ENCODE data around the gene ABHD17A. TPM values are rescaled to one million over a fixed set of nuclear protein-coding genes. Genes with fewer than 3 reads are reported as not detected.

ABHD17A gene
- total and polyA plus RNA-seq, 9 of the 15 experiments (the other 6 are each of a cell fraction or from before 2014, with no cell fraction given), result 0.04 to 135 (median 21.8) TPM; not detected in 1

DNA sequence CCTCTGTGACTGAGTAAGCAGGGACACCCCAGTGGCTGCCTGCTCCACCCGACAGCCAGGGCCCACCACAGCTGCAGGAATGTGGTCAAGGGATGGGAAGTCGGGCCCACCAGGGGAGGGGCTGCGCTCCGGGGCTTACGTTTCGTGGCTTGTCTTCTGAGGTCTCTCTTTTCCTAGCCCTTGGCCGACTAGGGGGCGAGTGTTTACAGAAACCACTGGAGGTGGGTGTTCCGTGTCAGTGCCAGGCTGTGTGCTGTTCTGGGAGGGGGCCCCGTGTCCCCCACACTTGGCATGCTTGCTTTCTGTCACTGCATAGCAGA lies 24.4 kb upstream of the ABHD17A start:
- TF ChIP-seq HDAC1 (IDR thresholded peaks at IDR 0.05) (no peak), POLR2G (IDR thresholded peaks at IDR 0.05; ENCODE audit: low read depth, low read length) (peak; percentile 41; the same call in 1 of the 2 replicates), TCF7 (IDR thresholded peaks at IDR 0.05; ENCODE audit: borderline replicate concordance) (no peak), ETV1 (tag; conservative IDR thresholded peaks at IDR 0.05; ENCODE audit: low read depth) (no peak)
- Histone ChIP-seq H3K79me2 (ENCODE audit: control insufficient read depth, insufficient read depth, low read length) (peaks cover 85% of the 10 kb centered on the region), H3K4me1 (replicated peaks in 1 of 2; ENCODE audit: control insufficient read depth in 2 of 2, insufficient read depth in 2 of 2, low read length in 2 of 2) (peaks cover 11 to 66% of the 10 kb centered on the region in 2 experiments; a peak in 4 of 5 replicates), H3K9me3 (replicated peaks; ENCODE audit: control insufficient read depth, insufficient read depth, low read depth, low read length) (no peaks in the 10 kb centered on the region), H3K27me3 (ENCODE audit: control insufficient read depth in 2 of 2, insufficient read depth in 2 of 2, low read length in 2 of 2) (no peaks in the 10 kb centered on the region), H3K36me3 (ENCODE audit: control insufficient read depth, insufficient read depth, low read length) (peaks cover 54% of the 10 kb centered on the region; the same call in 1 of the 3 replicates), H3K4me3 (no peak overlapping the region), H3K9ac (ENCODE audit: insufficient read depth in 1 of 2, low read depth in 2 of 2, low read length in 2 of 2) (peak overlapping the region in 1 of 2 experiments; percentile 61; a peak in 2 of 4 replicates), H4K20me1 (replicated peaks; ENCODE audit: control insufficient read depth, insufficient read depth, low read length) (no peaks in the 10 kb centered on the region; the same call in 1 of the 2 replicates), H2AFZ (ENCODE audit: low read depth, low read length) (no peak overlapping the region), H3K4me2 (ENCODE audit: insufficient read depth, low read length) (no peak overlapping the region), H3K27ac (ENCODE audit: extremely low read depth, low read depth, low read length) (no peak overlapping the region), H3K9me1 (ENCODE audit: control insufficient read depth, insufficient read depth, low read length) (no peaks in the 10 kb centered on the region)
- ATAC-seq, result no peak
- DNase-seq (ENCODE audit: extremely low read depth in 1 of 4, low spot score in 3 of 4), result no peak
- no TSS peak for BruUV-seq (replicated peaks)
- POLR2A ChIA-PET, result no interaction called here
- intact Hi-C loops (cut with micrococcal nuclease) (no loop called here), in situ Hi-C loops (cut with MboI) (no loop called here)
- CTCF ChIA-PET (ENCODE audit: low intra/inter-chr PET ratio), result no interaction called here
- FAIRE-seq, result no peak
- WGBS (ENCODE audit: insufficient coverage, low coverage, missing lambda C conversion rate), result 83% methylated on average over 10 of the region's 10 CpGs

- ATAC-seq, result no peak
- Histone ChIP-seq H4K20me1 (replicated peaks; ENCODE audit: control insufficient read depth, insufficient read depth, low read length) (no peaks in the 10 kb centered on the region; the same call in 1 of the 2 replicates), H3K4me3 (no peak overlapping the region), H3K4me1 (replicated peaks in 1 of 2; ENCODE audit: control insufficient read depth in 2 of 2, insufficient read depth in 2 of 2, low read length in 2 of 2) (peaks cover 16 to 62% of the 10 kb centered on the region in 2 experiments; a peak in 4 of 5 replicates), H3K36me3 (ENCODE audit: control insufficient read depth, insufficient read depth, low read length) (peaks cover 40% of the 10 kb centered on the region; the same call in 1 of the 3 replicates), H3K9me1 (ENCODE audit: control insufficient read depth, insufficient read depth, low read length) (no peaks in the 10 kb centered on the region), H3K9me3 (replicated peaks; ENCODE audit: control insufficient read depth, insufficient read depth, low read depth, low read length) (no peaks in the 10 kb centered on the region), H3K27me3 (ENCODE audit: control insufficient read depth in 2 of 2, insufficient read depth in 2 of 2, low read length in 2 of 2) (no peaks in the 10 kb centered on the region), H2AFZ (ENCODE audit: low read depth, low read length) (no peak overlapping the region), H3K4me2 (ENCODE audit: insufficient read depth, low read length) (no peak overlapping the region), H3K9ac (ENCODE audit: insufficient read depth in 1 of 2, low read depth in 2 of 2, low read length in 2 of 2) (peak overlapping the region in 1 of 2 experiments; percentile 89; a peak in 2 of 4 replicates), H3K79me2 (ENCODE audit: control insufficient read depth, insufficient read depth, low read length) (peaks cover 75% of the 10 kb centered on the region), H3K27ac (ENCODE audit: extremely low read depth, low read depth, low read length) (no peak overlapping the region)
- intact Hi-C loops (cut with micrococcal nuclease), result no loop called here
- ChIA-PET POLR2A (no interaction called here), CTCF (ENCODE audit: low intra/inter-chr PET ratio) (no interaction called here)
- in situ Hi-C loops (cut with MboI), result no loop called here
- WGBS (ENCODE audit: insufficient coverage, low coverage, missing lambda C conversion rate), result 93% methylated on average over 8 of the region's 13 CpGs
- peak; percentile 13 for TF ChIP-seq RBFOX2 (IDR thresholded peaks at IDR 0.05; ENCODE audit: low read depth, low read length)
- TF ChIP-seq TCFL5 (CRISPR knock-in tag; conservative IDR thresholded peaks at IDR 0.05), result no peak
- TF ChIP-seq, protein P1, sequence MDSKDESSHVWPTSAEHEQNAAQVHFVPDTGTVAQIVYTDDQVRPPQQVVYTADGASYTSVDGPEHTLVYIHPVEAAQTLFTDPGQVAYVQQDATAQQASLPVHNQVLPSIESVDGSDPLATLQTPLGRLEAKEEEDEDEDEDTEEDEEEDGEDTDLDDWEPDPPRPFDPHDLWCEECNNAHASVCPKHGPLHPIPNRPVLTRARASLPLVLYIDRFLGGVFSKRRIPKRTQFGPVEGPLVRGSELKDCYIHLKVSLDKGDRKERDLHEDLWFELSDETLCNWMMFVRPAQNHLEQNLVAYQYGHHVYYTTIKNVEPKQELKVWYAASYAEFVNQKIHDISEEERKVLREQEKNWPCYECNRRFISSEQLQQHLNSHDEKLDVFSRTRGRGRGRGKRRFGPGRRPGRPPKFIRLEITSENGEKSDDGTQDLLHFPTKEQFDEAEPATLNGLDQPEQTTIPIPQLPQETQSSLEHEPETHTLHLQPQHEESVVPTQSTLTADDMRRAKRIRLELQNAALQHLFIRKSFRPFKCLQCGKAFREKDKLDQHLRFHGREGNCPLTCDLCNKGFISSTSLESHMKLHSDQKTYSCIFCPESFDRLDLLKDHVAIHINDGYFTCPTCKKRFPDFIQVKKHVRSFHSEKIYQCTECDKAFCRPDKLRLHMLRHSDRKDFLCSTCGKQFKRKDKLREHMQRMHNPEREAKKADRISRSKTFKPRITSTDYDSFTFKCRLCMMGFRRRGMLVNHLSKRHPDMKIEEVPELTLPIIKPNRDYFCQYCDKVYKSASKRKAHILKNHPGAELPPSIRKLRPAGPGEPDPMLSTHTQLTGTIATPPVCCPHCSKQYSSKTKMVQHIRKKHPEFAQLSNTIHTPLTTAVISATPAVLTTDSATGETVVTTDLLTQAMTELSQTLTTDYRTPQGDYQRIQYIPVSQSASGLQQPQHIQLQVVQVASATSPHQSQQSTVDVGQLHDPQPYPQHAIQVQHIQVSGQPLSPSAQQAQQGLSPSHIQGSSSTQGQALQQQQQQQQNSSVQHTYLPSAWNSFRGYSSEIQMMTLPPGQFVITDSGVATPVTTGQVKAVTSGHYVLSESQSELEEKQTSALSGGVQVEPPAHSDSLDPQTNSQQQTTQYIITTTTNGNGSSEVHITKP (IDR thresholded peaks at IDR 0.05; ENCODE audit: partially characterized antibody), result no peak
- BruUV-seq (replicated peaks), result no TSS peak
- FAIRE-seq, result no peak
- no peak for DNase-seq (ENCODE audit: extremely low read depth in 1 of 4, low spot score in 3 of 4)
These were observed 23.0 kb upstream of the ABHD17A start for GRCh38 chr19:1908364-1908678.

All from K562 (cell line).